K562 (cell line): ENCODE measurements around the gene MDC1. TPM values are rescaled to one million over a fixed set of nuclear protein-coding genes. Genes with fewer than 3 reads are reported as not detected.

ENCODE experiments used
- FOXJ2 ChIP-seq: fragments of 200-800 bp; sonication (Bioruptor generic); IDR thresholded peaks from 2 replicates; pipeline ENCODE4 v1.6.1; 2016; ENCODE audit warnings: missing genetic modification characterization, missing compliant biosample characterization
- GABPB1 ChIP-seq: sonication (generic); formaldehyde crosslinking; IDR thresholded peaks from 2 replicates; pipeline ENCODE4 v1.8.0; 2022; ENCODE audit warnings: mild to moderate bottlenecking, missing genetic modification reagents
- ILK ChIP-seq: fragments of 450-650 bp; IDR thresholded peaks from 2 replicates; pipeline ENCODE4 v1.6.1; 2016; ENCODE audit warnings: missing genetic modification characterization, low read depth, mild to moderate bottlenecking, missing compliant biosample characterization, moderate library complexity, borderline replicate concordance
- JUND ChIP-seq, 2 experiments: IDR thresholded peaks; 2 replicates in 1 of 2; 3 replicates in 1 of 2; pipeline ENCODE4 v1.6.1; 2011; ENCODE audit warnings: borderline replicate concordance in 2 of 2, low read depth in 2 of 2, low read length in 2 of 2, improper control_type of control experiment in 1 of 2, missing biosample characterization in 1 of 2, missing genetic modification characterization in 1 of 2, missing genetic modification reagents in 1 of 2
- KAT8 ChIP-seq: fragments of 450-650 bp; IDR thresholded peaks from 2 replicates; pipeline ENCODE4 v1.6.1; 2016; ENCODE audit warnings: low read depth, mild to moderate bottlenecking
- MTA2 ChIP-seq: fragments of 450-650 bp; IDR thresholded peaks from 2 replicates; pipeline ENCODE4 v1.6.1; 2016; ENCODE audit warnings: low read depth
- POLR2G ChIP-seq: fragments of 200-400 bp; formaldehyde crosslinking; IDR thresholded peaks from 2 replicates; pipeline ENCODE4 v1.6.1; 2017; ENCODE audit warnings: low read depth, mild to moderate bottlenecking, antibody characterized with exemption, low read length, moderate library complexity
- SIN3A ChIP-seq, 2 experiments: fragments of 150-350 bp in 1 of 2; IDR thresholded peaks; 2 replicates each; pipeline ENCODE4 v1.6.1; 2011 to 2016; ENCODE audit warnings: borderline replicate concordance in 2 of 2, low read depth in 2 of 2, low read length in 2 of 2, mild to moderate bottlenecking in 2 of 2, moderate library complexity in 2 of 2; ENCODE audit not compliant: control insufficient read depth in 1 of 2
- SMAD3 ChIP-seq: fragments of 450-650 bp; formaldehyde crosslinking; conservative IDR thresholded peaks from 2 replicates; pipeline ENCODE4 v1.4.0; 2020; ENCODE audit warnings: mild to moderate bottlenecking
- TOE1 ChIP-seq, 2 experiments: fragments of 450-650 bp in 1 of 2; sonication (generic) in 1 of 2; formaldehyde crosslinking in 1 of 2; IDR thresholded peaks; 2 replicates each; pipeline versions ENCODE4 v1.7.1 to v1.8.0; 2016 to 2022; ENCODE audit warnings: borderline replicate concordance in 2 of 2, mild to moderate bottlenecking in 2 of 2, antibody characterized with exemption in 1 of 2, inconsistent platforms in 1 of 2, low read depth in 1 of 2, missing genetic modification reagents in 1 of 2, moderate library complexity in 1 of 2
- TRIM24 ChIP-seq, 2 experiments: fragments of 450-650 bp; IDR thresholded peaks; 2 replicates each; pipeline ENCODE4 v1.6.1; 2016
- ZFPM2 ChIP-seq: fragments of 250-450 bp; sonication (Bioruptor Pico); IDR thresholded peaks from 2 replicates; pipeline ENCODE4 v1.5.1; 2022; ENCODE audit warnings: mild to moderate bottlenecking
- ZNF143 ChIP-seq: sonication (generic); formaldehyde crosslinking; IDR thresholded peaks from 2 replicates; pipeline ENCODE4 v1.9.0; 2022; ENCODE audit warnings: mild to moderate bottlenecking, missing genetic modification reagents
- ZNF274 ChIP-seq: IDR thresholded peaks from 2 replicates; pipeline ENCODE4 v1.6.1; 2011; ENCODE audit warnings: low read depth, mild to moderate bottlenecking, low read length, moderate library complexity, borderline replicate concordance
- ZNF407 ChIP-seq: fragments of 450-650 bp; IDR thresholded peaks from 2 replicates; pipeline ENCODE4 v1.6.1; 2016; ENCODE audit warnings: low read depth
- ZNF408 ChIP-seq: fragments of 250-450 bp; sonication (Bioruptor Pico); IDR thresholded peaks from 2 replicates; pipeline ENCODE4 v1.4.0; 2020; ENCODE audit warnings: low read depth, mild to moderate bottlenecking, moderate library complexity
- polyA plus RNA-seq, 8 experiments: library from polyadenylated mRNA; depleted of rRNA in 4 of 8; stranded (reverse) in 5 of 8; unstranded in 3 of 8; fragments of >200 nt; fragmentation: Nextera tagmentation in 2 of 8; fragmentation: Illumina TruSeq in 1 of 8; extraction: Ambion mirVana in 2 of 8; extraction: Trizol in 1 of 8; gene quantifications; 2 replicates each; pipeline versions ENCODE4 v1.2.1 to v1.2.3, GENCODE V29; 2011 to 2014; ENCODE audit warnings: inconsistent platforms in 1 of 8, missing spikeins in 1 of 8
- total RNA-seq, 7 experiments: library from RNA; depleted of rRNA in 6 of 7; stranded (reverse); fragments of >200 nt in 6 of 7; fragmentation: Illumina TruSeq in 2 of 7; extraction: Trizol in 2 of 7; gene quantifications; 2 replicates each; pipeline versions ENCODE4 v1.2.1 to v1.2.3, GENCODE V29; 2011 to 2021; ENCODE audit warnings: low replicate concordance in 1 of 7
- TF ChIP-seq, protein P1 (sequence below): fragments of 250-450 bp; sonication (Bioruptor Pico); IDR thresholded peaks from 2 replicates; pipeline ENCODE4 v1.8.0; 2022; ENCODE audit warnings: moderate library complexity, mild to moderate bottlenecking, inconsistent platforms

The MDC1 gene
- total and polyA plus RNA-seq, 9 of the 15 experiments (the other 6 are each of a cell fraction or from before 2014, with no cell fraction given) = 8.2 to 114 (median 20.0) TPM

GRCh38 chr6:30717129-30717844 is at the start of gene MDC1 (continued):
- TF ChIP-seq, protein P1, sequence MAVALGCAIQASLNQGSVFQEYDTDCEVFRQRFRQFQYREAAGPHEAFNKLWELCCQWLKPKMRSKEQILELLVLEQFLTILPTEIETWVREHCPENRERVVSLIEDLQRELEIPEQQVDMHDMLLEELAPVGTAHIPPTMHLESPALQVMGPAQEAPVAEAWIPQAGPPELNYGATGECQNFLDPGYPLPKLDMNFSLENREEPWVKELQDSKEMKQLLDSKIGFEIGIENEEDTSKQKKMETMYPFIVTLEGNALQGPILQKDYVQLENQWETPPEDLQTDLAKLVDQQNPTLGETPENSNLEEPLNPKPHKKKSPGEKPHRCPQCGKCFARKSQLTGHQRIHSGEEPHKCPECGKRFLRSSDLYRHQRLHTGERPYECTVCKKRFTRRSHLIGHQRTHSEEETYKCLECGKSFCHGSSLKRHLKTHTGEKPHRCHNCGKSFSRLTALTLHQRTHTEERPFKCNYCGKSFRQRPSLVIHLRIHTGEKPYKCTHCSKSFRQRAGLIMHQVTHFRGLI (CRISPR knock-in tag) = no peak
- no peak for TF ChIP-seq ZFPM2
- TF ChIP-seq FOXJ2 (tag) = peak; percentile 88
- TF ChIP-seq SMAD3 = no peak; the same call in 1 of the 2 replicates
- TF ChIP-seq KAT8 = no peak
- TF ChIP-seq SIN3A (IDR thresholded peaks at IDR 0.05; ENCODE audit: borderline replicate concordance in 2 of 2, control insufficient read depth in 1 of 2, low read depth in 2 of 2, low read length in 2 of 2) = peak; percentile 70 to 90; a peak in 3 of 4 replicates
- no peak for TF ChIP-seq ZNF274
- TF ChIP-seq ZNF408 (CRISPR knock-in tag) = no peak
- TF ChIP-seq ZNF407 = no peak
- TF ChIP-seq ZNF143 (CRISPR knock-in tag) = no peak
- peak; percentile 95 for TF ChIP-seq JUND (IDR thresholded peaks at IDR 0.05; ENCODE audit: borderline replicate concordance, low read depth, low read length)
- TF ChIP-seq JUND (tag; IDR thresholded peaks at IDR 0.05; ENCODE audit: borderline replicate concordance, low read depth, low read length) = peak; percentile 67; the same call in 1 of the 3 replicates
- TF ChIP-seq POLR2G = peak; percentile 91
- no peak for TF ChIP-seq ILK (tag)
- TF ChIP-seq TOE1 (IDR thresholded peaks at IDR 0.05; ENCODE audit: borderline replicate concordance) = peak; percentile 33; the same call in 1 of the 2 replicates
- TF ChIP-seq TOE1 (CRISPR knock-in tag; IDR thresholded peaks at IDR 0.05; ENCODE audit: borderline replicate concordance, low read depth) = peak; percentile 81
- TF ChIP-seq MTA2 = no peak
- TF ChIP-seq GABPB1 (CRISPR knock-in tag) = peak; percentile 80
- peak; percentile 87 to 96 for TF ChIP-seq TRIM24 (IDR thresholded peaks at IDR 0.05)
